ENCODE data around the gene FMN2. TPM values are rescaled to one million over a fixed set of nuclear protein-coding genes. Genes with fewer than 3 reads are reported as not detected.

Gene FMN2
- total RNA-seq, 1 donor from 2014 or later: not detected

GRCh38 chr1:240500647-240501046 is 409.0 kb downstream of the FMN2 start:
- ATAC-seq: no peak

- no peak for ATAC-seq
Measured at GRCh38 chr1:240501115-240501514, 409.4 kb downstream of the FMN2 start.

GRCh38 chr1:240503036-240503435 is 411.4 kb downstream of the FMN2 start:
- ATAC-seq: no peak

GRCh38 chr1:240503558-240503957 is 411.9 kb downstream of the FMN2 start:
- ATAC-seq: no peak

- ATAC-seq: no peak
Measured at GRCh38 chr1:240506176-240506575, 414.5 kb downstream of the FMN2 start.

- no peak for ATAC-seq
Measured at GRCh38 chr1:240508201-240508600, 416.5 kb downstream of the FMN2 start.

GRCh38 chr1:240508950-240509349 is 417.3 kb downstream of the FMN2 start:
- ATAC-seq: no peak

- ATAC-seq: no peak
Measured at GRCh38 chr1:240511789-240512188, 420.1 kb downstream of the FMN2 start.

- no peak for ATAC-seq
Measured at GRCh38 chr1:240515505-240515904, 423.8 kb downstream of the FMN2 start.

GRCh38 chr1:240516069-240516468 is 424.4 kb downstream of the FMN2 start:
- ATAC-seq: no peak

- no peak for ATAC-seq
Measured at GRCh38 chr1:240517891-240518290, 426.2 kb downstream of the FMN2 start.

GRCh38 chr1:240522122-240522822 is 430.6 kb downstream of the FMN2 start:
- no peak for ATAC-seq

- no peak for ATAC-seq
Measured at GRCh38 chr1:240524356-240525069, 432.8 kb downstream of the FMN2 start.

Data from esophagus mucosa (tissue), 1 donor.